HepG2 (cell line): ENCODE data around the gene USP7. TPM values are rescaled to one million over a fixed set of nuclear protein-coding genes. Genes with fewer than 3 reads are reported as not detected.

Source experiments
- CSRNP1 ChIP-seq: sonication (generic); formaldehyde crosslinking; IDR thresholded peaks from 2 replicates; pipeline ENCODE4 v1.8.1; 2023; ENCODE audit warnings: mild to moderate bottlenecking, missing genetic modification reagents
- FOXA3 ChIP-seq: IDR thresholded peaks from 2 replicates; pipeline ENCODE4 v1.6.1; 2016; ENCODE audit warnings: missing genetic modification reagents, missing compliant biosample characterization
- GLI4 ChIP-seq: sonication (generic); formaldehyde crosslinking; IDR thresholded peaks from 2 replicates; pipeline ENCODE4 v1.5.1; 2020; ENCODE audit warnings: missing genetic modification reagents, mild to moderate bottlenecking, moderate library complexity, borderline replicate concordance
- GLMP ChIP-seq: sonication (generic); formaldehyde crosslinking; IDR thresholded peaks from 2 replicates; pipeline ENCODE4 v1.9.0; 2021; ENCODE audit warnings: missing genetic modification reagents, mild to moderate bottlenecking, borderline replicate concordance
- KDM3A ChIP-seq: IDR thresholded peaks from 2 replicates; pipeline ENCODE4 v1.6.1; 2018; ENCODE audit warnings: low read depth, missing compliant biosample characterization
- KMT2B ChIP-seq: IDR thresholded peaks from 2 replicates; pipeline ENCODE4 v1.6.1; 2016; ENCODE audit warnings: missing genetic modification reagents, missing compliant biosample characterization
- LCORL ChIP-seq, 2 experiments: fragments of 450-650 bp in 1 of 2; sonication (generic) in 1 of 2; formaldehyde crosslinking in 1 of 2; IDR thresholded peaks; 2 replicates each; pipeline versions ENCODE4 v1.5.0 to v1.6.1; 2017 to 2020; ENCODE audit warnings: antibody characterized with exemption in 1 of 2, missing genetic modification reagents in 1 of 2
- MED1 ChIP-seq: sonication (generic); formaldehyde crosslinking; IDR thresholded peaks from 2 replicates; pipeline ENCODE4 v1.4.0; 2020; ENCODE audit warnings: missing genetic modification reagents
- REPIN1 ChIP-seq: sonication (generic); formaldehyde crosslinking; IDR thresholded peaks from 2 replicates; pipeline ENCODE4 v1.8.0; 2022; ENCODE audit warnings: missing genetic modification reagents, low read depth, mild to moderate bottlenecking, borderline replicate concordance
- SP5 ChIP-seq: IDR thresholded peaks from 2 replicates; pipeline ENCODE4 v1.6.1; 2016; ENCODE audit warnings: low read depth, borderline replicate concordance
- ZFP62 ChIP-seq: sonication (generic); formaldehyde crosslinking; IDR thresholded peaks from 2 replicates; pipeline ENCODE4 v1.4.0; 2020; ENCODE audit warnings: missing genetic modification reagents
- ZNF121 ChIP-seq: sonication (generic); formaldehyde crosslinking; IDR thresholded peaks from 2 replicates; pipeline ENCODE4 v1.5.0; 2020; ENCODE audit warnings: mild to moderate bottlenecking, missing genetic modification reagents
- ZNF253 ChIP-seq: sonication (generic); formaldehyde crosslinking; IDR thresholded peaks from 2 replicates; pipeline ENCODE4 v1.8.0; 2022; ENCODE audit warnings: mild to moderate bottlenecking, missing genetic modification reagents, borderline replicate concordance
- ZNF33A ChIP-seq: sonication (generic); formaldehyde crosslinking; IDR thresholded peaks from 2 replicates; pipeline ENCODE4 v1.5.1; 2020; ENCODE audit warnings: missing genetic modification reagents, mild to moderate bottlenecking, moderate library complexity, borderline replicate concordance
- ZNF44 ChIP-seq: sonication (generic); formaldehyde crosslinking; IDR thresholded peaks from 2 replicates; pipeline ENCODE4 v1.5.1; 2020; ENCODE audit warnings: mild to moderate bottlenecking, missing genetic modification reagents
- ZNF563 ChIP-seq: sonication (generic); formaldehyde crosslinking; IDR thresholded peaks from 2 replicates; pipeline ENCODE4 v1.8.0; 2022; ENCODE audit warnings: mild to moderate bottlenecking, moderate library complexity, missing genetic modification reagents
- ZNF615 ChIP-seq: sonication (generic); formaldehyde crosslinking; IDR thresholded peaks from 2 replicates; pipeline ENCODE4 v1.5.0; 2020; ENCODE audit warnings: mild to moderate bottlenecking, missing genetic modification reagents, borderline replicate concordance
- ZSCAN9 ChIP-seq: IDR thresholded peaks from 2 replicates; pipeline ENCODE4 v1.6.1; 2016; ENCODE audit warnings: borderline replicate concordance
- polyA plus RNA-seq, 8 experiments: library from polyadenylated mRNA; depleted of rRNA in 3 of 8; stranded (reverse) in 7 of 8; unstranded in 1 of 8; fragments of >200 nt; fragmentation: Illumina TruSeq in 4 of 8; extraction: Trizol in 4 of 8; gene quantifications; 2 replicates each; pipeline versions ENCODE4 v1.2.1 to v1.2.3, GENCODE V29; 2011 to 2016; ENCODE audit warnings: low read depth in 4 of 8, missing spikeins in 1 of 8, mixed read lengths in 1 of 8; ENCODE audit not compliant: insufficient read depth in 1 of 8
- total RNA-seq, 5 experiments: library from RNA; depleted of rRNA; stranded (reverse); fragments of >200 nt; fragmentation: Illumina TruSeq; extraction: Trizol; gene quantifications; 2 replicates each; pipeline ENCODE4 v1.2.3, GENCODE V29; 2016; ENCODE audit warnings: low read depth in 1 of 5
- TF ChIP-seq, protein P1 (sequence below): sonication (generic); formaldehyde crosslinking; IDR thresholded peaks from 2 replicates; pipeline ENCODE4 v1.5.0; 2020; ENCODE audit warnings: missing genetic modification reagents
- TF ChIP-seq, protein P2 (sequence below): sonication (generic); formaldehyde crosslinking; conservative IDR thresholded peaks from 2 replicates; pipeline ENCODE4 v1.4.0; 2020; ENCODE audit warnings: missing genetic modification reagents

USP7 gene
- total and polyA plus RNA-seq, 2 of the 13 experiments (the other 11 are each of a cell fraction or from before 2014, with no cell fraction given) = 52.5 to 173 TPM

- TF ChIP-seq ZNF615 (CRISPR knock-in tag) = 0 out of 2 replicates have a peak, but pooled peaks have one; percentile 13
- peak; percentile 3 for TF ChIP-seq ZNF44 (CRISPR knock-in tag)
- TF ChIP-seq ZNF121 (CRISPR knock-in tag) = peak; percentile 31; the same call in 1 of the 2 replicates
- TF ChIP-seq FOXA3 (CRISPR knock-in tag) = peak; percentile 11; the same call in 1 of the 2 replicates
- TF ChIP-seq KDM3A (CRISPR knock-in tag) = peak; percentile 39; the same call in 1 of the 2 replicates
- no peak; the same call in 1 of the 2 replicates for TF ChIP-seq ZNF563 (CRISPR knock-in tag)
- TF ChIP-seq GLMP = no peak
- TF ChIP-seq ZNF33A (CRISPR knock-in tag) = 0 out of 2 replicates have a peak, but pooled peaks have one; percentile 85
- TF ChIP-seq CSRNP1 (CRISPR knock-in tag) = peak; percentile 45; the same call in 1 of the 2 replicates
- no peak for TF ChIP-seq ZNF253 (CRISPR knock-in tag)
- peak; percentile 58 for TF ChIP-seq MED1 (CRISPR knock-in tag)
- TF ChIP-seq, protein P1, sequence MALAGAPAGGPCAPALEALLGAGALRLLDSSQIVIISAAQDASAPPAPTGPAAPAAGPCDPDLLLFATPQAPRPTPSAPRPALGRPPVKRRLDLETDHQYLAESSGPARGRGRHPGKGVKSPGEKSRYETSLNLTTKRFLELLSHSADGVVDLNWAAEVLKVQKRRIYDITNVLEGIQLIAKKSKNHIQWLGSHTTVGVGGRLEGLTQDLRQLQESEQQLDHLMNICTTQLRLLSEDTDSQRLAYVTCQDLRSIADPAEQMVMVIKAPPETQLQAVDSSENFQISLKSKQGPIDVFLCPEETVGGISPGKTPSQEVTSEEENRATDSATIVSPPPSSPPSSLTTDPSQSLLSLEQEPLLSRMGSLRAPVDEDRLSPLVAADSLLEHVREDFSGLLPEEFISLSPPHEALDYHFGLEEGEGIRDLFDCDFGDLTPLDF = peak; percentile 76; the same call in 1 of the 2 replicates
- TF ChIP-seq, protein P2, sequence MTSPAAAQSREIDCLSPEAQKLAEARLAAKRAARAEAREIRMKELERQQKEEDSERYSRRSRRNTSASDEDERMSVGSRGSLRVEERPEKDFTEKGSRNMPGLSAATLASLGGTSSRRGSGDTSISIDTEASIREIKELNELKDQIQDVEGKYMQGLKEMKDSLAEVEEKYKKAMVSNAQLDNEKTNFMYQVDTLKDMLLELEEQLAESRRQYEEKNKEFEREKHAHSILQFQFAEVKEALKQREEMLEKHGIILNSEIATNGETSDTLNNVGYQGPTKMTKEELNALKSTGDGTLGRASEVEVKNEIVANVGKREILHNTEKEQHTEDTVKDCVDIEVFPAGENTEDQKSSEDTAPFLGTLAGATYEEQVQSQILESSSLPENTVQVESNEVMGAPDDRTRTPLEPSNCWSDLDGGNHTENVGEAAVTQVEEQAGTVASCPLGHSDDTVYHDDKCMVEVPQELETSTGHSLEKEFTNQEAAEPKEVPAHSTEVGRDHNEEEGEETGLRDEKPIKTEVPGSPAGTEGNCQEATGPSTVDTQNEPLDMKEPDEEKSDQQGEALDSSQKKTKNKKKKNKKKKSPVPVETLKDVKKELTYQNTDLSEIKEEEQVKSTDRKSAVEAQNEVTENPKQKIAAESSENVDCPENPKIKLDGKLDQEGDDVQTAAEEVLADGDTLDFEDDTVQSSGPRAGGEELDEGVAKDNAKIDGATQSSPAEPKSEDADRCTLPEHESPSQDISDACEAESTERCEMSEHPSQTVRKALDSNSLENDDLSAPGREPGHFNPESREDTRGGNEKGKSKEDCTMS (CRISPR knock-in tag) = no peak
- TF ChIP-seq SP5 = peak; percentile 87
- TF ChIP-seq KMT2B = peak; percentile 14; the same call in 1 of the 2 replicates
- TF ChIP-seq GLI4 = no peak; the same call in 1 of the 2 replicates
- TF ChIP-seq REPIN1 = peak; percentile 20; the same call in 1 of the 2 replicates
- no peak for TF ChIP-seq ZFP62 (CRISPR knock-in tag)
- no peak for TF ChIP-seq LCORL (IDR thresholded peaks at IDR 0.05)
- peak; percentile 88 for TF ChIP-seq LCORL (CRISPR knock-in tag; IDR thresholded peaks at IDR 0.05)
- TF ChIP-seq ZSCAN9 (CRISPR knock-in tag) = 0 out of 2 replicates have a peak, but pooled peaks have one; percentile 42
These were observed 94.3 kb downstream of the USP7 start (continued) for GRCh38 chr16:8869212-8869987.
